Glomerular visceral epithelial cell (primary cell): ENCODE data around the gene PLEKHM3.

Experiments
- DNase-seq: peaks from one replicate; pipeline ENCODE4 v3.0.0-alpha.2; 2016; ENCODE audit errors: extremely low spot score

The PLEKHM3 gene

GRCh38 chr2:207993151-207993763 is 32.1 kb downstream of the PLEKHM3 start:
- DNase-seq: peak; percentile 28

- DNase-seq: no peak
Measured at GRCh38 chr2:207991944-207992343, 33.4 kb downstream of the PLEKHM3 start.

GRCh38 chr2:207990784-207991183 is 34.5 kb downstream of the PLEKHM3 start:
- DNase-seq: no peak

- no peak for DNase-seq
Measured at GRCh38 chr2:207988975-207989374, 36.4 kb downstream of the PLEKHM3 start.

- no peak for DNase-seq
Measured at GRCh38 chr2:207987025-207987716, 38.2 kb downstream of the PLEKHM3 start.

GRCh38 chr2:207984765-207985480 is 40.4 kb downstream of the PLEKHM3 start:
- DNase-seq: no peak

GRCh38 chr2:207983641-207984042 is 41.7 kb downstream of the PLEKHM3 start:
- no peak for DNase-seq

- DNase-seq: no peak
Measured at GRCh38 chr2:207978177-207978948, 47.0 kb downstream of the PLEKHM3 start.

- DNase-seq: no peak
Measured at GRCh38 chr2:207975921-207976320, 49.4 kb downstream of the PLEKHM3 start.

- no peak for DNase-seq
Measured at GRCh38 chr2:207974216-207974605, 51.1 kb downstream of the PLEKHM3 start.

GRCh38 chr2:207970826-207971180 is 54.5 kb downstream of the PLEKHM3 start:
- no peak for DNase-seq

- no peak for DNase-seq
Measured at GRCh38 chr2:207970147-207970825, 55.0 kb downstream of the PLEKHM3 start.

GRCh38 chr2:207969249-207969648 is 56.1 kb downstream of the PLEKHM3 start:
- DNase-seq: no peak

GRCh38 chr2:207967121-207967520 is 58.2 kb downstream of the PLEKHM3 start:
- no peak for DNase-seq

GRCh38 chr2:207960911-207961310 is 64.4 kb downstream of the PLEKHM3 start:
- no peak for DNase-seq

- DNase-seq: no peak
Measured at GRCh38 chr2:207960090-207960489, 65.2 kb downstream of the PLEKHM3 start.

- no peak for DNase-seq
Measured at GRCh38 chr2:207956771-207957170, 68.6 kb downstream of the PLEKHM3 start.

GRCh38 chr2:207955456-207955855 is 69.9 kb downstream of the PLEKHM3 start:
- DNase-seq: no peak

- no peak for DNase-seq
Measured at GRCh38 chr2:207953354-207953753, 72.0 kb downstream of the PLEKHM3 start.

GRCh38 chr2:207952564-207953345 is 72.6 kb downstream of the PLEKHM3 start:
- DNase-seq: no peak
